Trophoblast cell (in vitro differentiated cells and primary cell): Measurements from ENCODE around the gene MRO.
A peak's percentile ranks its signal among the peaks of the same experiment; 100 is the strongest.

Source experiments
- DNase-seq, 2 donors: peaks; one replicate each; pipeline ENCODE4 v3.0.0-alpha.2; 2016
- H2AFZ ChIP-seq: 2 replicates; pipeline ENCODE4 v1.6.1; 2013; ENCODE audit warnings: low read length, moderate library complexity, mild to moderate bottlenecking; ENCODE audit not compliant: insufficient read depth, poor library complexity
- H2AK5ac ChIP-seq: 2 replicates; pipeline ENCODE4 v1.6.1; 2013; ENCODE audit warnings: mild to moderate bottlenecking, low read length
- H2BK120ac ChIP-seq: 2 replicates; pipeline ENCODE4 v1.6.1; 2013; ENCODE audit warnings: low read length, mild to moderate bottlenecking, moderate library complexity; ENCODE audit not compliant: insufficient read depth, poor library complexity
- H2BK12ac ChIP-seq: 2 replicates; pipeline ENCODE4 v1.6.1; 2013; ENCODE audit warnings: mild to moderate bottlenecking, low read length, moderate library complexity
- H2BK5ac ChIP-seq: 2 replicates; pipeline ENCODE4 v1.6.1; 2013; ENCODE audit warnings: low read length, low read depth, moderate library complexity, mild to moderate bottlenecking; ENCODE audit not compliant: poor library complexity
- H3K14ac ChIP-seq: 2 replicates; pipeline ENCODE4 v1.6.1; 2013; ENCODE audit warnings: mild to moderate bottlenecking, low read length
- H3K18ac ChIP-seq: 2 replicates; pipeline ENCODE4 v1.6.1; 2013; ENCODE audit warnings: mild to moderate bottlenecking, low read length
- H3K23ac ChIP-seq: 2 replicates; pipeline ENCODE4 v1.6.1; 2013; ENCODE audit warnings: low read length
- H3K27ac ChIP-seq: 2 replicates; pipeline ENCODE4 v1.5.1; 2013; ENCODE audit warnings: low read depth, mild to moderate bottlenecking, inconsistent platforms, low read length, moderate library complexity
- H3K27me3 ChIP-seq: 2 replicates; pipeline ENCODE4 v1.6.1; 2013; ENCODE audit warnings: inconsistent platforms, mild to moderate bottlenecking, low read length, moderate library complexity; ENCODE audit not compliant: insufficient read depth
- H3K36me3 ChIP-seq, 2 experiments: 1 replicate in 1 of 2; 2 replicates in 1 of 2; pipeline ENCODE4 v1.6.1; 2013; ENCODE audit warnings: low read length in 2 of 2, mild to moderate bottlenecking in 2 of 2, moderate library complexity in 1 of 2; ENCODE audit not compliant: insufficient read depth in 2 of 2, control insufficient read depth in 1 of 2
- H3K4ac ChIP-seq: 2 replicates; pipeline ENCODE4 v1.6.1; 2013; ENCODE audit warnings: low read depth, mild to moderate bottlenecking, low read length, moderate library complexity
- H3K4me1 ChIP-seq, 2 experiments: 1 replicate in 1 of 2; 2 replicates in 1 of 2; pipeline ENCODE4 v1.6.1; 2013; ENCODE audit warnings: low read length in 2 of 2, mild to moderate bottlenecking in 2 of 2, moderate library complexity in 1 of 2; ENCODE audit not compliant: insufficient read depth in 2 of 2, control insufficient read depth in 1 of 2
- H3K4me2 ChIP-seq: 2 replicates; pipeline ENCODE4 v1.6.1; 2013; ENCODE audit warnings: inconsistent platforms, mild to moderate bottlenecking, low read length, moderate library complexity
- H3K4me3 ChIP-seq: 2 replicates; pipeline ENCODE4 v1.5.1; 2013; ENCODE audit warnings: mild to moderate bottlenecking, low read depth, low read length, inconsistent platforms
- H3K79me1 ChIP-seq: one replicate; pipeline ENCODE4 v1.6.1; 2013; ENCODE audit warnings: low read length
- H3K79me2 ChIP-seq: 2 replicates; pipeline ENCODE4 v1.6.1; 2013; ENCODE audit warnings: low read length, mild to moderate bottlenecking; ENCODE audit not compliant: control insufficient read depth, insufficient read depth, poor library complexity
- H3K9ac ChIP-seq: 2 replicates; pipeline ENCODE4 v1.6.1; 2013; ENCODE audit warnings: mild to moderate bottlenecking, low read length
- H3K9me3 ChIP-seq: 2 replicates; pipeline ENCODE4 v1.6.1; 2013; ENCODE audit warnings: low read depth, mild to moderate bottlenecking, control low read depth, inconsistent platforms, low read length; ENCODE audit not compliant: insufficient read depth
- H4K12ac ChIP-seq: 2 replicates; pipeline ENCODE4 v1.6.1; 2013; ENCODE audit warnings: low read depth, mild to moderate bottlenecking, low read length, moderate library complexity
- H4K8ac ChIP-seq: 2 replicates; pipeline ENCODE4 v1.6.1; 2013; ENCODE audit warnings: low read depth, mild to moderate bottlenecking, low read length, moderate library complexity
- H4K91ac ChIP-seq: one replicate; pipeline ENCODE4 v1.6.1; 2013; ENCODE audit warnings: low read depth, mild to moderate bottlenecking, low read length, moderate library complexity
- WGBS: extraction: QIAGEN DNeasy Blood & Tissue Kit; methylation state at CpG from one replicate; pipeline ENCODE4 v1.1.7; 2013; ENCODE audit warnings: missing lambda C conversion rate; ENCODE audit not compliant: insufficient read length, insufficient coverage; ENCODE audit errors: extremely low coverage; 5-methylcytosine and 5-hydroxymethylcytosine counted together

The MRO gene

DNA sequence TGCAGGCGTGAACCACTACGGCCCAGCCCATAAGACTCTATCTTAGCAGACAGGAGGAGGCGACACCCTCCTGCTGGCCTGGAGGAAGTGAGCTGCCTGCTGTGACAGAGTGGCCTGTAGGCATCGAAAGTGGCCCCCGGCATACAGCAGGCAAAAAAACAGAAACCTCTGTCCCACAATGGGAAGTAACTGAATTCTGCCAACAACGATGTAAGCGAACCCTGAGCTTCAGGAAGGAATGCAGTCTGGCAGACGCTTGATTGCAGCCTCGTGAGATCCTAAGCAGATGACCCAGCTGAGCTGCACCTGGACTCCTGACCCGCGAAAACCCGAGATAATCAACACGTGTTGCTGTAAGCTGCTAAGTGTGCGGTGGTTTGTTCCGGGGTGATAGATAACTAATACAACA lies 13.6 kb downstream of the MRO start:
- no peak overlapping the region for H4K8ac ChIP-seq

GRCh38 chr18:50805732-50806131 lies 14.1 kb downstream of the MRO start:
- no CpG with 5 or more reads among the region's 5 CpGs for WGBS

More for the DNA sequence above, 13.6 kb downstream of the MRO start:
- no peak overlapping the region for H4K91ac ChIP-seq
- no peak overlapping the region for H3K9ac ChIP-seq
- WGBS = no CpG with 5 or more reads among the region's 15 CpGs
- no peak overlapping the region for H2AK5ac ChIP-seq
- H2BK120ac ChIP-seq = no peak overlapping the region
- H3K79me1 ChIP-seq = no peaks in the 10 kb centered on the region
- H3K18ac ChIP-seq = no peak overlapping the region
- H3K9me3 ChIP-seq = no peaks in the 10 kb centered on the region
- H3K23ac ChIP-seq = no peak overlapping the region
- peaks cover 4 to 9% of the 10 kb centered on the region in 2 experiments for H3K4me1 ChIP-seq
- H3K27ac ChIP-seq = no peak overlapping the region
- H2AFZ ChIP-seq = no peak overlapping the region
- H3K27me3 ChIP-seq = no peaks in the 10 kb centered on the region
- H3K4me3 ChIP-seq = no peak overlapping the region
- H3K36me3 ChIP-seq = no peaks in the 10 kb centered on the region
- H2BK12ac ChIP-seq = no peak overlapping the region
- no peak overlapping the region for H3K4ac ChIP-seq
- H2BK5ac ChIP-seq = no peak overlapping the region
- H3K4me2 ChIP-seq = no peak overlapping the region
- H4K12ac ChIP-seq = no peak overlapping the region
- H3K79me2 ChIP-seq = no peaks in the 10 kb centered on the region
- peak; percentile 84 to 86 for DNase-seq
- no peak overlapping the region for H3K14ac ChIP-seq

DNA sequence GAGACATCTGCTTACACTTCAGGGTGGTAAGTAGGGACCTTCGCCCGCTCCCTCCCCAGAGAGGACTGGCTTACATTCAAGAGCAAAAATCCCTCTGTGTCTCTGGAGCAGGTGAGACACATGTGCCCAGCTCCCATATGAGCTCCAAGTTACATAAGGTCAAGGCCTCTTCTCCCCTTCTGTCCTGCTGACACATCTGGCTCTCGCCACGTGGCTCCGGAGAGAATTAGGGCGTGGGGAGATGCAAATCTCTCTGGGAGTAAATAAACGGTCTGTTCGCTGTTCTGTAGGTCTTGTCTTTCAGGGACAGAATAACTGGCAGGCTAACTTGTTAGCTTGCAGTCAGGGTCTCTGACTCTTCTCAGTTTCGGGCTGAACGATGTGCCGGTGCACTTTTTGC lies 16.2 kb downstream of the MRO start:
- Histone ChIP-seq H4K91ac (no peak overlapping the region), H3K9ac (no peak overlapping the region), H2AK5ac (no peak overlapping the region), H3K4me2 (no peak overlapping the region), H3K36me3 (no peaks in the 10 kb centered on the region), H3K4ac (no peak overlapping the region), H2BK12ac (no peak overlapping the region), H3K9me3 (no peaks in the 10 kb centered on the region), H2BK5ac (no peak overlapping the region), H3K23ac (no peak overlapping the region), H3K79me2 (no peaks in the 10 kb centered on the region), H3K27me3 (no peaks in the 10 kb centered on the region), H3K27ac (no peak overlapping the region), H2BK120ac (no peak overlapping the region), H3K14ac (no peak overlapping the region), H2AFZ (no peak overlapping the region), H3K18ac (no peak overlapping the region), H3K79me1 (no peaks in the 10 kb centered on the region), H4K8ac (no peak overlapping the region), H4K12ac (no peak overlapping the region), H3K4me1 (peaks cover 4 to 9% of the 10 kb centered on the region in 2 experiments), H3K4me3 (no peak overlapping the region)
- peak in 1 of 2 donors; percentile 14 for DNase-seq
- WGBS = no CpG with 5 or more reads among the region's 11 CpGs

More at GRCh38 chr18:50805732-50806131, 14.1 kb downstream of the MRO start:
- H3K23ac ChIP-seq = no peak overlapping the region
- H3K4me2 ChIP-seq = no peak overlapping the region
- peaks cover 4 to 9% of the 10 kb centered on the region in 2 experiments for H3K4me1 ChIP-seq
- no peak overlapping the region for H3K14ac ChIP-seq
- no peak overlapping the region for H4K12ac ChIP-seq
- H3K18ac ChIP-seq = no peak overlapping the region
- H2AK5ac ChIP-seq = no peak overlapping the region
- no peak overlapping the region for H2AFZ ChIP-seq
- H3K27ac ChIP-seq = no peak overlapping the region
- no peaks in the 10 kb centered on the region for H3K27me3 ChIP-seq
- H3K36me3 ChIP-seq = no peaks in the 10 kb centered on the region
- H2BK120ac ChIP-seq = no peak overlapping the region
- DNase-seq = peak in 1 of 2 donors; percentile 18
- H4K91ac ChIP-seq = no peak overlapping the region
- H3K9ac ChIP-seq = no peak overlapping the region
- H3K4me3 ChIP-seq = no peak overlapping the region
- H3K9me3 ChIP-seq = no peaks in the 10 kb centered on the region
- H3K79me2 ChIP-seq = no peaks in the 10 kb centered on the region
- H3K79me1 ChIP-seq = no peaks in the 10 kb centered on the region
- H3K4ac ChIP-seq = no peak overlapping the region
- H2BK12ac ChIP-seq = no peak overlapping the region
- no peak overlapping the region for H2BK5ac ChIP-seq
- no peak overlapping the region for H4K8ac ChIP-seq

DNA sequence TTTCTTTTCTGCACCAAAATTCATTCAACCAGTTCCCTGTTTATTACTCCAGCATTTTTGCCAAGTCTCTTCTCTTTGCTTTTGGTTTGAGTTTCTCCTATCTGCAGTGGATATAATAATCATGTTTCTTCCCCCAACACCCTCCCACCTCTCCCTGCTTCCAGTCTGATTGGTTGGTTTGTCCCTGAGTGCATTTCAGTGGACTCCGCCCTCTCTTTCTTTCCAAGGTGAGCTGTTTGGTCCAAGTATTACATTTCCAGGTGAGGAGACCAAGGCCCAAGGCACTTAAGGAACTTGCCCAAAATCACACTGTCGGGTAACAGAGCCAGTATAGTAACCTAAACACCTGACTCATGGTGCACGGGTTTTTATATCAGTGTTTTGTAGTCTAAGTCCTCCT lies 17.7 kb downstream of the MRO start:
- H2BK12ac ChIP-seq = no peak overlapping the region
- no peaks in the 10 kb centered on the region for H3K79me1 ChIP-seq
- no peak overlapping the region for H3K9ac ChIP-seq
- H3K79me2 ChIP-seq = no peaks in the 10 kb centered on the region
- no peak overlapping the region for H3K4me2 ChIP-seq
- no peak overlapping the region for H2AK5ac ChIP-seq
- no peak overlapping the region for H2BK5ac ChIP-seq
- H4K12ac ChIP-seq = no peak overlapping the region
- no peak overlapping the region for H3K18ac ChIP-seq
- no peak for DNase-seq
- H3K9me3 ChIP-seq = no peaks in the 10 kb centered on the region
- no peak overlapping the region for H4K91ac ChIP-seq
- WGBS = no CpG with 5 or more reads among the region's 3 CpGs
- no peak overlapping the region for H3K4me3 ChIP-seq
- H2BK120ac ChIP-seq = no peak overlapping the region
- H3K23ac ChIP-seq = no peak overlapping the region
- no peak overlapping the region for H4K8ac ChIP-seq
- H2AFZ ChIP-seq = no peak overlapping the region
- no peaks in the 10 kb centered on the region for H3K27me3 ChIP-seq
- no peak overlapping the region for H3K27ac ChIP-seq
- peaks cover 4 to 9% of the 10 kb centered on the region in 2 experiments for H3K4me1 ChIP-seq
- H3K14ac ChIP-seq = no peak overlapping the region
- H3K36me3 ChIP-seq = no peaks in the 10 kb centered on the region
- H3K4ac ChIP-seq = no peak overlapping the region
